T47D (cell line): ENCODE results near the gene SLCO2A1.

ENCODE experiments used
- DNase-seq, 2 experiments: peaks; one replicate each; pipeline versions ENCODE4 v3.0.0 to v3.0.0-alpha.2; 2011 to 2012; ENCODE audit warnings: low read depth in 1 of 2, low spot score in 1 of 2
- JUND ChIP-seq: IDR thresholded peaks from 2 replicates; pipeline ENCODE4 v1.6.1; 2012; ENCODE audit warnings: low read depth
- in situ Hi-C: cut with HindIII; loops from 2 replicates; pipeline ENCODE4 v1.10.0; 2016; ENCODE audit warnings: low sequenced_read_pairs, low pct_unique_long_range_greater_than_20kb

SLCO2A1 gene

DNA sequence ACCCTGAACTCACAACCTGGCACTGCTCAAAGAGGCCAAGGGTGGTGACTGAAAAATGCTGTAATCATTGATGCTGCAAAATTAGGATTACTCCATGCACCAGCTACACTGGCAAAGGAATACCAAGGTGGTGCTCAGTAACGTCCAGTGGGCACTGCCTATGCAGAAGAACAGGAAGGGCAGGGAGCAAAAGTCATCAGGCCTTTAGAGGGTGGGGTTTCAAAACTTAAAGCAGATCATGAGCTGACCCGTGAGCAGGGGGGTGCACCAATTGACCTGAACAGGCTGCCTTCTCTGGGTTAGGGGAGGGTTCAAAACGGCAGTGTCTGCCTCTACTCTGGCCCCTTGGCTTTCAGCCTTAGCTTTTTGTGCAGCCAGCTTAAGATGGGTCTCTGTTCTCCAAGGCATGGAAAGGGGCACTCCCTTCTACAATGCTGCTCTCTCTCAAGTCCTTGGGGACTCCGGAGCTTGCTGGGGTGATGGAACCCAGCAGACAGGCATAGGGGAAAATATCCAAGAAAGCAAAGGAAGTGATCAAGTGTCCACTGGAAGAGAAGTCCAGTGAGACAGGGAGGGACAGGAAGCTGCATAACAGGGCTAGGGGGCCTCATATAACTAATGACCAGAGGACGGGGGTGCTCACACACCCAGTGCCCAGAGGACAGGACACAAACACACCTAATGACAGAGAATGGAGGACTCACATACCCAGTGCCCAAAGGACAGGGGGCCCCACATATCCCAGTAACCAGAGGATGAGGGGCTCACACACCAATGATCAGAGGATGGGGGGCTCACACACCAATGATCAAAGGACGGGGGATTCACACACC is 145.5 kb downstream of the SLCO2A1 start:
- no peak for TF ChIP-seq JUND
- DNase-seq = no peak
- in situ Hi-C loops = no loop called here

DNA sequence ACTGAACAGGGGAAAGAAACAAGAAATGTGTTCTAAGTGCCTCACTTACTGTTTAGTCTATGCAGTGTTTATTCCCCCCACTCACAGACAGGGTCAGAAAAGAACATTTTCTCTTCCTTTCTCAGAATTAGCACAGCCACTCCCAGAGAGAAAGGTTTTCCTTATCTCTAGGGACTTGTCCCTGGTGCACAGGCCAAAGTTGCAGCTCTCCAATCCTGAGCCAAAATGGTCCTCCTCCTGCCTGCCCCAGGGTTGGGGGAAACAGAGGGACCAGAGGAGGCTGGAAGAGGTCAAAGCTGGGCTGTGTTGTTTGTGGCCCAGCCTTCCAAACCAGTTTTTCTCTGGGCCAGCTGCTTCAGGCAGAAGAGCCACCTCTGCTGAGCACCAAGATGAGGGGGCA is 146.1 kb downstream of the SLCO2A1 start:
- no peak for DNase-seq
- in situ Hi-C loops = no loop called here
- TF ChIP-seq JUND = no peak

DNA sequence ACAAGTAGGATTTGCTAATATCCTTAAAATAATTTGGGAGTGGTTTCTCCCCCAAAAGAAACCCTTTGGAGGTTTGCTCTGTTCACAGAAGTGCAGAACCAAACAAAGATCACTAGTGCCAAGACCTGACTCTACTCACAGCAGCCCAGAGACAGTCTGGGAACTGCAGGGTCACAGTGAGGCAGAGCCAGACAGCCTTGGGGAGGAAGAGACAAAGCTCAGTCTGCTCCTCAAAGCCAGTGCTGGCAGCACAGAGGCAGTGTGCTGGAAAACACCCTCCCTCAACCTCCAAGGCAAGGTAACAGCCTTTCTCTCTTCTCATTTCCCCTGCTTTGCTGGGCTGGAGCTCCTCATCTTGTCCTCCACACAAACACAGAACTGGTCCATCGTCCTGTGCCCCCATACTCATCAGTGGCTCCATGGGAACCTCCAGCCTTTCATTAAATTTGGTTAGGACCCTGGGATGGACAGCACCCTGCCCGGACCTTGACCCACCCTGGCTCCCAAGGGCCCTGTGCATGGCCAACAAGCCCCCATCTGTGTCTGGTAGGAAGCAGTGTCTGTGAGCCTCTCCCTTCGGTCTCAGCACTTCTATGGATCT is 146.6 kb downstream of the SLCO2A1 start:
- TF ChIP-seq JUND = no peak

DNA sequence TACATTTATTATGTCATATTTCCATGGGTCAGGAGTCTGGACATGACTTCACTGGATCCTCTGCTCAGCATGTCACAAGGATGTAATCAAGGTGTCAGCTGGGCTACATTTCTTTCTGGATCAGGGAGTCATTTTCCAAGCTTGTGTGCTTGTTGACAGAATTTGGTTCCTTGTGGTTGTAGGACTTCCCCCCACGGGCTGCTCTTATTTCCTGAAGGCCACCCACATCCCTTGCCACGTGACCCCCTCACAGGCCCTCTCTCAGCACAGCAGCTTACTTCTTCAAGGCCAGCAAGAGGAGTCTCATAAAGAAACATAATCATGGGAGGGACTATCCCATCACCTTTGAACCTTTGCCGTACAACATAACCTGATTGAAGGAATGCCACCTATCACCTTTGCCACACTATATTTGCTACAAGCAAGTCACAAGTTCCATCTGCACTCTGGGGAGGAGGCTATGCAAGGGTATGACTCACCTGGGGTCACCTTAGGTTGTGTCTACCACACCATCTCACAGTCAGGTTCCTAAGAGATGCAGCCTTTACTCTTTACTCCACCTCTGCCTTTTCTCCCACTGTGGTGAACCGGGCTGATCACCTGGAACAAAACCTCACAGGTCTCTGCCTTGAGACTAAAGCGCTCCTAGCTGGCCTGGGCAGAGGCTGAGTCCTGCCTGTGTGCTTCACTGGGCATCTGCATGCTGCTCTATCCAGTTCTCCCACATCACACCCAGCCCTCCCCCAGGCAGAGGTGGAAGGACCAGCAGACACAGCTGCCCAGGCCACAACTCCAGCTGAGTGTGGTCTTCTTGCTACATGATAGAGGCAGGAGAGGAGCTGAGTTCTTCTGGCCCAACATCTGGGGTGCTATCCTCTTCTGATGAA is 147.5 kb downstream of the SLCO2A1 start:
- in situ Hi-C loops = no loop called here
- no peak for TF ChIP-seq JUND
- no peak for DNase-seq

More for the DNA sequence above, 146.6 kb downstream of the SLCO2A1 start:
- DNase-seq = no peak
- in situ Hi-C loops = no loop called here

DNA sequence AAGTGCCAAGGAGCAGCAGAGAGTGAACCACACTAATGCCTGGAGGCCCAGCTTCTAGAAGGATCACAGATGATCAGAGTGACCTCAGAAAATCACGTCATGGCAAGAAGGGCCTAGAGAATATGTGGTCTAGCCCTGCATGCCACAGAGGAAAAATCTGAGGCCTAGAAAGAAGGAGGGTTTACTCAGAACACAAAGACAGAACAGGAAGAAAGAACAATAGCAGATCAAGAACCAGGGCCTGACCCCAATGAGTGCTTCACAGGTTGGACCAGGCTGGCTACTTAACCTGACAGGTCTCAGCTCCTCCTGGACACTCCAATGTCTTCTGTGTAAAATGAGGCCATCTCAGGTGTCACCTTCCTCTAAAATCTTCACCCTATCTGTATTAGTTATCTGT is 148.2 kb downstream of the SLCO2A1 start:
- DNase-seq = no peak
- in situ Hi-C loops = no loop called here

DNA sequence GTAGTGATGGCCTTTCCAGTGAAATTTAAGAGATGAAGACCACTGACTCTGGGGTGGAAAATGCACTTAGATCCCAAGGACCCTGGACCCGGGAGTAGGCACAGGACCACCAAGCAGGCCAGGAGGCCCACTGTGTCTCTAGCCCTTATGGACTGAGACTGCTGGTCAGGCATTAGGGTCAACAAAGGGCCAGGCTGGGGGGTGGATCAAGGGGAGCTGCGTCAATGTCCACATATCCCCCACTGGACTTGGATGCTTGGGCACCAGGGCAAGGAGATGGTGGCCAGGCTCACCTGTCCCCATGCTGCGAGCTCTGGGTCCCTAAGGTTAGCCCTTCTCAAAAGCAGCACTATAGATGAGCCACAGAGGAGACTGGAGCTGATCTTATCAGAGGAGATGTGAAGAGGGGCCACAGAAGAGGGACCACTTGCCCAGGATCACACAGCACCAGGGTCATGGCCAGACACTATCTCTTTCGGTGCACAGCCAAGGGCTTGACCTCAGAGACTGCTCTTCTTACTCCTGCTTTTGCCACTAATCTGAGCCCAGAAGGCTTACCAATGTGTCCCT is 148.8 kb downstream of the SLCO2A1 start:
- DNase-seq = no peak
- in situ Hi-C loops = no loop called here
- TF ChIP-seq JUND = no peak

More for the DNA sequence above, 148.2 kb downstream of the SLCO2A1 start:
- TF ChIP-seq JUND = no peak

DNA sequence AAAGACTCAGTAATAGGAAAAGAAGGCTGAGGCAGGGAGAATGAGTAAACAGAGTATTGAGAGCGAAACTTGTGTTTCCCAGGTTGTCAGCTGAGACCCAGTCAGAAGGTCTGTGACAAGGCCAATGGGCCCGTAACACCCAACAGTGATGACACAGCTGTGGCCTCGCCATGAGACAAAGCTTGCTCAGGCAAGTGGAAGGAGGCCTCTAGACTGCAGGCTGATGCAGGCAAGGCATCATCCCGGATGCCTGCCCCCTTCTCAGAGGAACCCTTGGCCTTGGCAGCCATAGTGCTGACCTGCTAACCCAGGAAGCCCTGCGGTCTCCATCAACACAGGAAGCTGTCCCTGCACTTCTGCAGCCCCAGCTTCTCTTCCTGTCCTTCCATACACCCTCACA is 149.4 kb downstream of the SLCO2A1 start:
- in situ Hi-C loops = no loop called here

DNA sequence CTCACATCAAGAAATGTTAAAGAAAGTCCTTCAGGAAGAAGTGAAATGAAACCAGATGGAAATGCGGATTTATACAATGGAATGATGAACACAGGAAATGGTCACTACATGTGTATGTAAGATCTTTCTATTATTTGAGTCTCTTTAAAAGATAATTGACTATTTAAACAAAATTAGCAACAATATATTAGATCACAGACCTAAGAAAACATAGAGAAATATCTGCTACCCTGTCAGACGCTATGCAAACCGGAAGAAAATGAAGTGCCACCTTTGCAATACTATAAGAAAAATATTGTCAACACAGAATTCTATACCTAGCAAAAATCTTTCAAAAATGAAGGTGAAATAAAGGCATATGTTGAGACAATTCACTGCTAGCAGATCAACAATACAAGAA is 151.2 kb downstream of the SLCO2A1 start:
- in situ Hi-C loops = no loop called here
- TF ChIP-seq JUND = no peak
- DNase-seq = no peak

More for the DNA sequence above, 149.4 kb downstream of the SLCO2A1 start:
- DNase-seq = no peak
- no peak for TF ChIP-seq JUND
